Fibroblast of skin of left biceps (primary cell): ENCODE measurements around the gene DENND4B.
A peak's percentile ranks its signal among the peaks of the same experiment; 100 is the strongest.
"Not testable (repeated sequence)": the region's sequence is repeated elsewhere in the genome, so short reads cannot be mapped to it uniquely, and the experiment has no call there.

ENCODE experiments used
- DNase-seq, 2 experiments: peaks; one replicate each; pipeline ENCODE4 v3.0.0-alpha.2; 2013; ENCODE audit warnings: low read depth in 2 of 2

Gene DENND4B

GRCh38 chr1:153928791-153929341 lies 17.7 kb downstream of the DENND4B start:
- no peak for DNase-seq

- DNase-seq = no peak
Observed at GRCh38 chr1:153928245-153928644, 18.3 kb downstream of the DENND4B start.

- DNase-seq = no peak
Observed at GRCh38 chr1:153926405-153926804, 20.1 kb downstream of the DENND4B start.

GRCh38 chr1:153922972-153923925 lies 23.3 kb downstream of the DENND4B start, which contains the start of gene GATAD2B:
GATAD2B (minus strand) TSS chr1:153922972; CDS start chr1:153828347, 94,625 bp downstream.
- peak; percentile 100 for DNase-seq

GRCh38 chr1:153922076-153922971 lies 24.2 kb downstream of the DENND4B start:
- DNase-seq = no peak

- DNase-seq = no peak
Observed at GRCh38 chr1:153921803-153922075, 24.8 kb downstream of the DENND4B start.

GRCh38 chr1:153921080-153921802 lies 25.3 kb downstream of the DENND4B start:
- DNase-seq = no peak

- peak in 1 of 2 experiments; percentile 16 for DNase-seq
Observed at GRCh38 chr1:153919876-153920852, 26.4 kb downstream of the DENND4B start.

- no peak for DNase-seq
Observed at GRCh38 chr1:153916297-153916696, 30.2 kb downstream of the DENND4B start.

GRCh38 chr1:153912349-153912748 lies 34.2 kb downstream of the DENND4B start:
- no peak for DNase-seq

- DNase-seq = not testable (repeated sequence)
Observed at GRCh38 chr1:153910560-153910959, 36.0 kb downstream of the DENND4B start.

- no peak for DNase-seq
Observed at GRCh38 chr1:153908071-153908470, 38.4 kb downstream of the DENND4B start.

GRCh38 chr1:153907134-153907533 lies 39.4 kb downstream of the DENND4B start:
- no peak for DNase-seq

- no peak for DNase-seq
Observed at GRCh38 chr1:153906396-153906795, 40.1 kb downstream of the DENND4B start.

GRCh38 chr1:153905908-153906307 lies 40.6 kb downstream of the DENND4B start:
- not testable (repeated sequence) for DNase-seq

- no peak for DNase-seq
Observed at GRCh38 chr1:153903841-153904455, 42.6 kb downstream of the DENND4B start.

- no peak for DNase-seq
Observed at GRCh38 chr1:153899509-153899908, 47.0 kb downstream of the DENND4B start.

GRCh38 chr1:153895866-153896265 lies 50.7 kb downstream of the DENND4B start:
- not testable (repeated sequence) for DNase-seq

GRCh38 chr1:153891042-153891441 lies 55.5 kb downstream of the DENND4B start:
- DNase-seq = not testable (repeated sequence)

- no peak for DNase-seq
Observed at GRCh38 chr1:153888533-153888932, 58.0 kb downstream of the DENND4B start.
